ENCODE results near the gene HNF4A. TPM values are rescaled to one million over a fixed set of nuclear protein-coding genes. Genes with fewer than 3 reads are reported as not detected.

HNF4A gene
- total RNA-seq (2022; extraction: Qiagen RNA extraction) = 11.9 to 17.0 TPM (median 15.4 TPM) in 5 replicates

DNA sequence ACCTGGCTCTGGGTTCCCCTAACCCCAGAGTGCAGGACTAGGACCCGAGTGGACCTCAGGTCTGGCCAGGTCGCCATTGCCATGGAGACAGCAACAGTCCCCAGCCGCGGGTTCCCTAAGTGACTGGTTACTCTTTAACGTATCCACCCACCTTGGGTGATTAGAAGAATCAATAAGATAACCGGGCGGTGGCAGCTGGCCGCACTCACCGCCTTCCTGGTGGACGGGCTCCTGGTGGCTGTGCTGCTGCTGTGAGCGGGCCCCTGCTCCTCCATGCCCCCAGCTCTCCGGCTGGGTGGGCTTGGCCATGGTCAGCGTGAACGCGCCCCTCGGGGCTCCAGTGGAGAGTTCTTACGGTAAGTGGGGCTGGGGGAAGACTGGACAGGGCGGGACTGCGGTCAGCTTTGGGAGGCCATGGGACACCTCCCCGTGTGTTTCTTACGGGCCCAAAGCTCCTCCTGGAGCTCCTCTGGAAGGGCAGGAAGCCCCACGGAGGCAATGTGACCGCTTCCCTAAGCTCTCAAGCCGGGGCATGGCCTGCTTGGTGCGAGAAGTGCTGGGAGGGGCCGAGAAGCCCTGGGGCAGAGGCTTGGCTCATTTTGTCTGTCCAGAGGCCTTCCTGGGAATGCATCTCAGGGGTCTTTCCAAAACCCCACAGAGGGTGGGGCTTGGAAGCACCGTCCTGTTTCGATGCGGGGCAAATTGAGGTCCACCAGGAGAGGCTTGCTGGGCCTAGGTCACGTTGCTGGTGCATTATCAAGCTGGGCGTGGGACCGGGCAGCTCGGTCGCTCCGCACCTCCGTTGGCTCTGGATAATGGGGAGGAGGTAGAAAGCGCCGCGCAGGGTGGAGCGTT, at the start of gene HNF4A:
HNF4A (plus strand) TSS at position 202 of the 855 bp plus-strand sequence; CDS start at position 308, 106 bp downstream.

GRCh38 chr20:44310664-44311639, 44.5 kb upstream of the HNF4A start, which contains the start of gene FITM2:
FITM2 (minus strand) TSS chr20:44311202; CDS start chr20:44311148, 54 bp downstream.

DNA sequence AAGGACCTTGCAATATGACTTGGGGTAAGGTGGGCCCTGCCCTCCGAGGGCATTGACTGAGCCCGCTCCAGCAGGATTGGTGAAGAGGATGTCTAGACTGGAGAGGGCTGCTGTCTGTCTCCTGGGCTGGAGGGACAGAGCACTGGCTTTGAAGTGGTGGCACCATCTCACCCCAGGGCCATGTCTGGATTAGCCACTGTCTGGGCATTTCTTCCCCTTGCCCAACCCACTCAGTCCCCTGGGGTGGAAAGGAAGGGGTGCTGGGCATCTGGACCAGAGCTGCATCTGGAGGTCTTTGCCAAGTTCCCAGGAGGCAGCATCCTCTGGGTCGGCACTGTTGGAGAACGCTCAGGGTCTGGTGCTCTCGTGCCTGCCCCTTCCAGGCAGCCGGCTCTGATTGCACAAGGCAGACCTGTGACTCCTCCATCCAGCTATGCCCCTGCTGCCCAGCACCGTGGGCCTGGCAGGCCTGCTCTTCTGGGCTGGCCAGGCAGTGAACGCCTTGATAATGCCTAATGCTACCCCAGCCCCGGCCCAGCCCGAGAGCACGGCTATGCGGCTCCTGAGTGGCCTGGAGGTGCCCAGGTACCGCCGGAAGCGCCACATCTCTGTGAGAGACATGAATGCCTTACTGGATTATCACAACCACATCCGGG, 18.6 kb upstream of the HNF4A start, which contains the start of gene R3HDML:
R3HDML (plus strand) TSS at position 319 of the 656 bp plus-strand sequence; CDS start at position 434, 115 bp downstream.

GRCh38 chr20:44475694-44476560, 120.4 kb downstream of the HNF4A start, which contains the start of gene TTPAL:
TTPAL (plus strand) TSS chr20:44475874; CDS start chr20:44480000, 4,126 bp downstream.

Other genes starting within 250 kb of the HNF4A start
- 1.1 to 1.8 TPM (median 1.5 TPM) in 5 replicates for gene JPH2, start 168.5 kb upstream of the HNF4A start, total RNA-seq (2022; extraction: Qiagen RNA extraction)
- gene OSER1, start 144.9 kb upstream of the HNF4A start, total RNA-seq (2022; extraction: Qiagen RNA extraction) = 46.4 to 57.3 TPM (median 50.7 TPM) in 5 replicates
- 0.05 to 0.08 TPM in 2 of 5 replicates, not detected in the others for gene GDAP1L1, start 108.4 kb upstream of the HNF4A start, total RNA-seq (2022; extraction: Qiagen RNA extraction)
- gene FITM2, start 44.5 kb upstream of the HNF4A start, total RNA-seq (2022; extraction: Qiagen RNA extraction) = 7.2 to 8.9 TPM (median 7.9 TPM) in 5 replicates
- gene R3HDML, start 18.7 kb upstream of the HNF4A start, total RNA-seq (2022; extraction: Qiagen RNA extraction) = 0.20 to 0.62 TPM (median 0.25 TPM) in 4 of 5 replicates, not detected in the other
- 11.0 to 14.2 TPM (median 13.7 TPM) in 5 replicates for gene TTPAL, start 120.2 kb downstream of the HNF4A start, total RNA-seq (2022; extraction: Qiagen RNA extraction)
- 70.4 to 87.2 TPM (median 79.6 TPM) in 5 replicates for gene SERINC3, start 166.4 kb downstream of the HNF4A start, total RNA-seq (2022; extraction: Qiagen RNA extraction)
- 33.3 to 39.2 TPM (median 38.9 TPM) in 5 replicates for gene PKIG, start 226.9 kb downstream of the HNF4A start, total RNA-seq (2022; extraction: Qiagen RNA extraction)